Measurements from ENCODE around the gene MRPS24.

MRPS24 gene

GRCh38 chr7:43855176-43855575 lies 14.1 kb downstream of the MRPS24 start:
- no peak for TF ChIP-seq ARNTL (CRISPR knock-in tag; IDR thresholded peaks at IDR 0.05; ENCODE audit: borderline replicate concordance, low read depth)
- no peak for TF ChIP-seq ZC3H10 (CRISPR knock-in tag; IDR thresholded peaks at IDR 0.05)
- no peak for TF ChIP-seq ZFP30 (CRISPR knock-in tag; IDR thresholded peaks at IDR 0.05)
- TF ChIP-seq ZNF8 (CRISPR knock-in tag; IDR thresholded peaks at IDR 0.05) = no peak
- TF ChIP-seq TCF4 (CRISPR knock-in tag; IDR thresholded peaks at IDR 0.05; ENCODE audit: borderline replicate concordance) = no peak
- no peak for TF ChIP-seq CREB5 (CRISPR knock-in tag; IDR thresholded peaks at IDR 0.05; ENCODE audit: low read depth)
- TF ChIP-seq PATZ1 (CRISPR knock-in tag; IDR thresholded peaks at IDR 0.05; ENCODE audit: borderline replicate concordance) = no peak
- TF ChIP-seq CSRNP3 (CRISPR knock-in tag; IDR thresholded peaks at IDR 0.05) = no peak
- no peak for TF ChIP-seq SNAI2 (CRISPR knock-in tag; IDR thresholded peaks at IDR 0.05)
- no peak for TF ChIP-seq PPARA (CRISPR knock-in tag; IDR thresholded peaks at IDR 0.05; ENCODE audit: borderline replicate concordance)
- no peak for ATAC-seq

GRCh38 chr7:43851805-43852204 lies 17.5 kb downstream of the MRPS24 start:
- no peak for TF ChIP-seq ISL1 (CRISPR knock-in tag; IDR thresholded peaks at IDR 0.05)
- no peak for TF ChIP-seq ESRRG (CRISPR knock-in tag; IDR thresholded peaks at IDR 0.05)
- TF ChIP-seq TOX (CRISPR knock-in tag; IDR thresholded peaks at IDR 0.05; ENCODE audit: borderline replicate concordance) = no peak
- no peak for TF ChIP-seq BACH2 (CRISPR knock-in tag; IDR thresholded peaks at IDR 0.05; ENCODE audit: borderline replicate concordance)
- no peak for TF ChIP-seq PATZ1 (CRISPR knock-in tag; IDR thresholded peaks at IDR 0.05; ENCODE audit: borderline replicate concordance)
- no peak for ATAC-seq

DNA sequence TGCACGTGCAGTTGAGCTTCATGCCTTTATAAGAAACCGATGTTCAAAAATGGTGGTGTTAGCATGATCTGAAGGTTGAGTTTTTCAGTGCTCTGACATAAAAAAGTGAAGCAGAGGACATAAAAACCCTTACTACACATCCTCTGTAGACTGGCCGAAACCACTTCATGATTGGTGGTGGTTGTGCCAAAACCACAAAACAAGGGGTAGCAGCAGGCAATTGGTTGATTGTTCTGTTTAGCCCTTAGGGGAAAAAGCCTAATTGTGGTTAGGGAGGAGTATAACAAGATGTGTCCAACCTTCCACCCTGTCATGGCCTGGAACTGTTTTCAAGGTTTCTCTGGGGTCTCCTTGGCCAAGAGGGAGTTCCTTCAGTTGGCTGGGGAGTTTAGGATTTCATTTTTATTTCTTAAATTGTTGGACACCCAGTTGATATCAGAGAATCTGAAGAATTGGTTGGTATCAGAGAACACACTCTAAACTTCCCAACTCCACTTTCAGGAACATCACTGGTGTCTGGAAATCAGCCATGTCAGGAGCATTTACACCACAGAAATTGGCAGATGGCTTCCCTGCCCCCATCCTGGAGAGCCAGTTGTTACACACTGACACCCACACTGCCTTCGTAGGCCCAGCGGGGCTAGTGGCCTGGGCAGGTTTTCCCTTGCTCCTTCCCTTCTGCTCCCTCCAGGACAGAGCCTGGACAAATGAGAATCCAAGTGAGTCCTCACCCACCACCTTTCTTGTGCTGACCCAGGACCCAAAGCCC lies 18.8 kb downstream of the MRPS24 start:
- no peak for TF ChIP-seq TCF4 (CRISPR knock-in tag; IDR thresholded peaks at IDR 0.05; ENCODE audit: borderline replicate concordance)
- TF ChIP-seq ZFP30 (CRISPR knock-in tag; IDR thresholded peaks at IDR 0.05) = no peak
- TF ChIP-seq CSRNP3 (CRISPR knock-in tag; IDR thresholded peaks at IDR 0.05) = no peak
- no peak for TF ChIP-seq ZNF70 (CRISPR knock-in tag; IDR thresholded peaks at IDR 0.05)
- TF ChIP-seq ESRRG (CRISPR knock-in tag; IDR thresholded peaks at IDR 0.05) = no peak
- no peak for TF ChIP-seq CREB5 (CRISPR knock-in tag; IDR thresholded peaks at IDR 0.05; ENCODE audit: low read depth)
- TF ChIP-seq ZNF8 (CRISPR knock-in tag; IDR thresholded peaks at IDR 0.05) = no peak
- no peak for TF ChIP-seq TOX (CRISPR knock-in tag; IDR thresholded peaks at IDR 0.05; ENCODE audit: borderline replicate concordance)
- no peak for TF ChIP-seq ARNTL (CRISPR knock-in tag; IDR thresholded peaks at IDR 0.05; ENCODE audit: borderline replicate concordance, low read depth)
- TF ChIP-seq RARB (CRISPR knock-in tag; IDR thresholded peaks at IDR 0.05) = no peak
- no peak for TF ChIP-seq ZNF565 (CRISPR knock-in tag; conservative IDR thresholded peaks at IDR 0.05; ENCODE audit: low read depth)
- no peak for TF ChIP-seq ZFP3 (CRISPR knock-in tag; IDR thresholded peaks at IDR 0.05)
- TF ChIP-seq TSHZ2 (CRISPR knock-in tag; IDR thresholded peaks at IDR 0.05) = no peak
- TF ChIP-seq GLIS3 (CRISPR knock-in tag; IDR thresholded peaks at IDR 0.05) = no peak
- no peak for TF ChIP-seq OSR1 (CRISPR knock-in tag; IDR thresholded peaks at IDR 0.05)
- no peak for ATAC-seq
